Muscle layer of duodenum (tissue), 2 donors: ENCODE results near the gene NLRX1.
"Not testable (repeated sequence)": the region's sequence is repeated elsewhere in the genome, so short reads cannot be mapped to it uniquely, and the experiment has no call there.

Source experiments
- H3K27ac ChIP-seq: one replicate; pipeline ENCODE4 v1.7.0; 2013; ENCODE audit warnings: mild to moderate bottlenecking, low read length
- H3K27me3 ChIP-seq: one replicate; pipeline ENCODE4 v1.7.0; 2013; ENCODE audit warnings: low read depth, mild to moderate bottlenecking, control low read depth, low read length
- H3K36me3 ChIP-seq, 2 donors: one replicate each; pipeline ENCODE4 v1.7.0; 2013; ENCODE audit warnings: low read length in 2 of 2, control low read depth in 1 of 2, mild to moderate bottlenecking in 1 of 2; ENCODE audit not compliant: insufficient read depth in 2 of 2, control insufficient read depth in 1 of 2
- H3K4me1 ChIP-seq, 2 donors: one replicate each; pipeline ENCODE4 v1.7.0; 2013; ENCODE audit warnings: low read length in 2 of 2, mild to moderate bottlenecking in 2 of 2, control low read depth in 1 of 2, moderate library complexity in 1 of 2; ENCODE audit not compliant: insufficient read depth in 2 of 2, control insufficient read depth in 1 of 2
- H3K4me3 ChIP-seq, 2 donors: one replicate each; pipeline ENCODE4 v1.7.0; 2013; ENCODE audit warnings: low read length in 2 of 2, low read depth in 1 of 2, mild to moderate bottlenecking in 1 of 2
- H3K9me3 ChIP-seq, 2 donors: one replicate each; pipeline ENCODE4 v1.7.0; 2013; ENCODE audit warnings: low read length in 2 of 2, control low read depth in 1 of 2, mild to moderate bottlenecking in 1 of 2; ENCODE audit not compliant: control insufficient read depth in 1 of 2
- donor health status: healthy.

NLRX1 gene

GRCh38 chr11:119222308-119222707, 53.8 kb downstream of the NLRX1 start:
- no peaks in the 10 kb centered on the region for H3K9me3 ChIP-seq
- peaks cover 0 to 8% of the 10 kb centered on the region in 2 donors for H3K4me1 ChIP-seq
- no peaks in the 10 kb centered on the region for H3K27me3 ChIP-seq
- no peaks in the 10 kb centered on the region for H3K36me3 ChIP-seq
- H3K4me3 ChIP-seq: no peak overlapping the region
- no peak overlapping the region for H3K27ac ChIP-seq

- Histone ChIP-seq H3K36me3 (no peaks in the 10 kb centered on the region), H3K27ac (no peak overlapping the region), H3K27me3 (no peaks in the 10 kb centered on the region), H3K4me1 (peaks cover 0 to 8% of the 10 kb centered on the region in 2 donors), H3K4me3 (no peak overlapping the region), H3K9me3 (no peaks in the 10 kb centered on the region)
Observed at GRCh38 chr11:119222891-119223290, 54.4 kb downstream of the NLRX1 start.

GRCh38 chr11:119223856-119224255, 55.3 kb downstream of the NLRX1 start:
- no peaks in the 10 kb centered on the region for H3K9me3 ChIP-seq
- no peaks in the 10 kb centered on the region for H3K27me3 ChIP-seq
- peaks cover 0 to 8% of the 10 kb centered on the region in 2 donors for H3K4me1 ChIP-seq
- no peak overlapping the region for H3K27ac ChIP-seq
- no peaks in the 10 kb centered on the region for H3K36me3 ChIP-seq
- no peak overlapping the region for H3K4me3 ChIP-seq

- H3K36me3 ChIP-seq: peaks cover 0 to 13% of the 10 kb centered on the region in 2 donors
- H3K27ac ChIP-seq, H3K9me3 ChIP-seq, H3K4me1 ChIP-seq, H3K27me3 ChIP-seq, H3K4me3 ChIP-seq: not testable (repeated sequence)
Observed at GRCh38 chr11:119228535-119229287, 60.2 kb downstream of the NLRX1 start.

DNA sequence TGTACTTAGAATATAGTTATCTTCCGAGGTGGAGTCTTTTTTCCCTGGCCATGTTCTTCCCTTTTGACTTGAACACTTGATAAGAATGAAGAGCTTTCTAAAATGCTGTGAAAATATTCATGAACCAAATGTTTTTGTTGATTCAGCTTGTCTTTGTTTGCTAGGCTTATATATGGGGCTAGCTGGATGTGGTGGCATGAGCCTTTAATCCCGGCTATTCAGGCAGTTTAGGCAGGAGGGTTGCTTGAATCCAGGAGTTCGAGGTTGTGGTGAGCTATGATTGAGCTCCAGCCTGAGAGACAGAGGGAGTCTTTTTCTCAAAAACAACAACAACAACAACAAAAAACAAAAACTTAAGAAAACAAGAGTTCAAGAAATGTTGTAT, 60.8 kb downstream of the NLRX1 start:
- Histone ChIP-seq H3K36me3 (peaks cover 4 to 15% of the 10 kb centered on the region in 2 donors), H3K27me3 (no peaks in the 10 kb centered on the region), H3K27ac (no peak overlapping the region), H3K4me1 (no peaks in the 10 kb centered on the region), H3K9me3 (no peaks in the 10 kb centered on the region), H3K4me3 (no peak overlapping the region)

- H3K36me3 ChIP-seq: peaks cover 4 to 15% of the 10 kb centered on the region in 2 donors
- no peak overlapping the region for H3K4me3 ChIP-seq
- no peak overlapping the region for H3K27ac ChIP-seq
- no peaks in the 10 kb centered on the region for H3K9me3 ChIP-seq
- H3K27me3 ChIP-seq: no peaks in the 10 kb centered on the region
- H3K4me1 ChIP-seq: no peaks in the 10 kb centered on the region
Observed at GRCh38 chr11:119229741-119230140, 61.2 kb downstream of the NLRX1 start.
